Gastroesophageal sphincter (tissue), 4 donors: Measurements from ENCODE around the gene ORC3. TPM values are rescaled to one million over a fixed set of nuclear protein-coding genes. Genes with fewer than 3 reads are reported as not detected.

Experiments
- ATAC-seq: fragments of 150-250 bp; one replicate; pipeline ENCODE4 v1.9.1; 2016; ENCODE audit warnings: mild to moderate bottlenecking, moderate library complexity
- H3K27ac ChIP-seq, 4 donors: fragments of 200-600 bp; sonication (generic) in 3 of 4; 1 replicate in 3 of 4; 2 replicates in 1 of 4; pipeline ENCODE4 v1.5.1; 2016 to 2019
- H3K27me3 ChIP-seq: fragments of 200-600 bp; sonication (generic); one replicate; pipeline ENCODE4 v1.5.1; 2019
- H3K36me3 ChIP-seq, 2 donors: fragments of 200-600 bp; sonication (generic); one replicate each; pipeline ENCODE4 v1.5.1; 2019; ENCODE audit warnings: control low read depth in 1 of 2
- H3K4me1 ChIP-seq, 3 donors: fragments of 200-600 bp; sonication (generic); 1 replicate in 2 of 3; 2 replicates in 1 of 3; pipeline ENCODE4 v1.5.1; 2016 to 2019; ENCODE audit warnings: control low read depth in 2 of 3
- H3K4me3 ChIP-seq, 2 donors: fragments of 200-600 bp; sonication (generic); one replicate each; pipeline ENCODE4 v1.5.1; 2019; ENCODE audit warnings: mild to moderate bottlenecking in 1 of 2, moderate library complexity in 1 of 2
- H3K9me3 ChIP-seq, 3 donors: fragments of 200-600 bp; sonication (generic); one replicate each; pipeline ENCODE4 v1.5.1; 2017 to 2019; ENCODE audit warnings: control low read depth in 2 of 3
- EP300 ChIP-seq: sonication (generic); formaldehyde crosslinking; IDR thresholded peaks from one replicate; pipeline ENCODE4 v1.6.1; 2017; ENCODE audit warnings: antibody characterized with exemption, mild to moderate bottlenecking
- POLR2A ChIP-seq, 2 donors: fragments of 450-650 bp; IDR thresholded peaks; one replicate each; pipeline ENCODE4 v1.6.1; 2017; ENCODE audit warnings: antibody characterized with exemption in 2 of 2, mild to moderate bottlenecking in 2 of 2, moderate library complexity in 1 of 2
- POLR2AphosphoS5 ChIP-seq: sonication (generic); formaldehyde crosslinking; IDR thresholded peaks from one replicate; pipeline ENCODE4 v1.6.1; 2017; ENCODE audit warnings: antibody characterized with exemption
- WGBS, 2 donors: methylation state at CpG; one replicate each; pipeline ENCODE4 v1.1.5; 2018; ENCODE audit warnings: low coverage in 1 of 2; 5-methylcytosine and 5-hydroxymethylcytosine counted together
- total RNA-seq, 4 donors: library from RNA; depleted of rRNA; stranded (reverse); fragments of >200 nt; gene quantifications; one replicate each; pipeline ENCODE4 v1.1.0, GENCODE V29; 2016
- TF ChIP-seq, protein P1 (sequence below), 4 experiments: fragments of 200-600 bp in 2 of 4; fragments of 450-650 bp in 2 of 4; sonication (generic) in 1 of 4; IDR thresholded peaks; one replicate each; pipeline ENCODE4 v1.5.1; 2017 to 2019; ENCODE audit warnings: antibody characterized with exemption in 4 of 4, mild to moderate bottlenecking in 2 of 4, moderate library complexity in 2 of 4

ORC3 gene
- total RNA-seq, 4 donors from 2014 or later = 11.3 to 24.3 (median 14.1) TPM

DNA sequence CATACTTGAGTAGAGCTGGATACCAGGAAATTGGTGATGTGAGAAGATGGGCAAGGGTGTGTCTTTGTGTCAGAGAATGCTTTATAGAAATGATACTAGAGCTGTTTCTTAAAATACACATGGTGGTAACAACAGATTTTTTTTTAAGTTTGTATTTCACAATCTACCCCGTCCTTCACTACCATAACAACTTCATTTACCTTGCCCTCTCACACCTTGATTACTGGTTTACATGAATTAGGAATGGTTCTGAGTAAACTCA lies 45.5 kb upstream of the ORC3 start:
- WGBS, 2 donors = 86 to 92% methylated on average over 1 of the region's 1 CpG
- TF ChIP-seq, protein P1, sequence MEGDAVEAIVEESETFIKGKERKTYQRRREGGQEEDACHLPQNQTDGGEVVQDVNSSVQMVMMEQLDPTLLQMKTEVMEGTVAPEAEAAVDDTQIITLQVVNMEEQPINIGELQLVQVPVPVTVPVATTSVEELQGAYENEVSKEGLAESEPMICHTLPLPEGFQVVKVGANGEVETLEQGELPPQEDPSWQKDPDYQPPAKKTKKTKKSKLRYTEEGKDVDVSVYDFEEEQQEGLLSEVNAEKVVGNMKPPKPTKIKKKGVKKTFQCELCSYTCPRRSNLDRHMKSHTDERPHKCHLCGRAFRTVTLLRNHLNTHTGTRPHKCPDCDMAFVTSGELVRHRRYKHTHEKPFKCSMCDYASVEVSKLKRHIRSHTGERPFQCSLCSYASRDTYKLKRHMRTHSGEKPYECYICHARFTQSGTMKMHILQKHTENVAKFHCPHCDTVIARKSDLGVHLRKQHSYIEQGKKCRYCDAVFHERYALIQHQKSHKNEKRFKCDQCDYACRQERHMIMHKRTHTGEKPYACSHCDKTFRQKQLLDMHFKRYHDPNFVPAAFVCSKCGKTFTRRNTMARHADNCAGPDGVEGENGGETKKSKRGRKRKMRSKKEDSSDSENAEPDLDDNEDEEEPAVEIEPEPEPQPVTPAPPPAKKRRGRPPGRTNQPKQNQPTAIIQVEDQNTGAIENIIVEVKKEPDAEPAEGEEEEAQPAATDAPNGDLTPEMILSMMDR (IDR thresholded peaks at IDR 0.05) = no peak
- no peak for TF ChIP-seq EP300
- no peak for TF ChIP-seq POLR2A (IDR thresholded peaks at IDR 0.05)
- no peak for TF ChIP-seq POLR2AphosphoS5
- H3K36me3 ChIP-seq = peaks cover 3 to 78% of the 10 kb centered on the region in 2 donors

DNA sequence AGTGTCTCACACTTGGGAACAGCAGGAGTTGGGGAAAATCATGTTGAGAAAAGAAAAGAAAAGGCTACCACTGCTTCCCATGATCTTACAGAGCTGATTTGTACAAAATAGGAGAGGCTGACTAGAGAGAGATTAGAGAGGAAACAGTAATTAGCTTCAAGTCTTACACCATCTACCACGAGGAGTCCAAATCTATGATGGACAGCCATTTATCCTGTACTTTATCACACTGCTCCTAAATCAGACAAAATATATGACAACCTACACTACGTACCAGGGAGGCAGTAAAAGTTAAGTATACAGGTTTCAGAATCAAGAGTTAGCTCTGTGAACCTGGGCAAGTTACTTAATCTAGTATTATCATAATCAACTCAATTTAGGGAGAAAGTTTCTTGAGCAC lies 38.1 kb upstream of the ORC3 start:
- WGBS, 2 donors = 55 to 78% methylated on average over 2 of the region's 2 CpGs
- ATAC-seq = no peak
- H3K4me3 ChIP-seq = no peak overlapping the region
- no peak overlapping the region for H3K27ac ChIP-seq
- H3K36me3 ChIP-seq = peaks cover 5 to 63% of the 10 kb centered on the region in 2 donors
- TF ChIP-seq, protein P1 (IDR thresholded peaks at IDR 0.05) = no peak
- TF ChIP-seq POLR2A (IDR thresholded peaks at IDR 0.05) (no peak), POLR2AphosphoS5 (no peak), EP300 (no peak)
- no peaks in the 10 kb centered on the region for H3K4me1 ChIP-seq
- H3K27me3 ChIP-seq = no peaks in the 10 kb centered on the region
- H3K9me3 ChIP-seq = no peaks in the 10 kb centered on the region

More for the DNA sequence above, 45.5 kb upstream of the ORC3 start:
- Histone ChIP-seq H3K9me3 (no peaks in the 10 kb centered on the region), H3K27ac (no peak overlapping the region), H3K27me3 (no peaks in the 10 kb centered on the region), H3K4me3 (no peak overlapping the region), H3K4me1 (peaks cover 0 to 5% (median 0%) of the 10 kb centered on the region in 3 donors)
- ATAC-seq = no peak

DNA sequence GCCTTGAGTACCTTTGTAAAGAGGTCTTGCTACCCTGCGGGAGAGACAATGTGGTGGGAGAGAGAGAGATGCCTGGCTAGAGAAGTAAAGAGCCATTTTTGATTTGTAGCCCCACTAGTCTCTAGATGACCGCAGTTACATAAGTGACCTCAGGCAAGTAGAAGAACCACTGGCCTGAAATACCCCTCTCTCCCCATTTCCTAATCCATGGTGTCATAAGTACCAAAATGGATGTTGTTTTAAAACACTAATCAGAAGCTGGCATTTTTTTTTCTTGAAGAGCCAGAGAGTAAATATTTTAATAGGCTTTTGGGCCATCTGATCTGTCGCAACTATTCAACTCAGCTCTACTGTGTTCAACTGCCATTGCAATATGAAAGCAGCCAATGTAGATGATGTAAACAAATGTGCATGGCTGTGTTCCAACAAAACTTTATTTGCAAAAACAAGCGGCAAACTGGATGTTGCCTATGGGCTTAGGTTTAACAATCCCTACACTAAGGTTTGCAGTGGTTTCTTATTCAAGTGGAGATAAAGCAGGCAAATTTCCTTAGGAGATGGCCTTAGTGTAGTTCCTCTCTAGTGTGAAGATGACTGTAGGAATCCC lies 36.7 kb upstream of the ORC3 start:
- H3K27ac ChIP-seq = no peak overlapping the region
- no peaks in the 10 kb centered on the region for H3K27me3 ChIP-seq
- no peak for TF ChIP-seq POLR2A (IDR thresholded peaks at IDR 0.05)
- TF ChIP-seq POLR2AphosphoS5 = no peak
- TF ChIP-seq, protein P1 (IDR thresholded peaks at IDR 0.05) = no peak
- TF ChIP-seq EP300 = no peak
- peaks cover 5 to 66% of the 10 kb centered on the region in 2 donors for H3K36me3 ChIP-seq
- no peak for ATAC-seq
- no peaks in the 10 kb centered on the region for H3K9me3 ChIP-seq
- H3K4me3 ChIP-seq = no peak overlapping the region
- H3K4me1 ChIP-seq = no peaks in the 10 kb centered on the region
- 91 to 93% methylated on average over 3 to 4 of the region's 4 CpGs for WGBS, 2 donors

DNA sequence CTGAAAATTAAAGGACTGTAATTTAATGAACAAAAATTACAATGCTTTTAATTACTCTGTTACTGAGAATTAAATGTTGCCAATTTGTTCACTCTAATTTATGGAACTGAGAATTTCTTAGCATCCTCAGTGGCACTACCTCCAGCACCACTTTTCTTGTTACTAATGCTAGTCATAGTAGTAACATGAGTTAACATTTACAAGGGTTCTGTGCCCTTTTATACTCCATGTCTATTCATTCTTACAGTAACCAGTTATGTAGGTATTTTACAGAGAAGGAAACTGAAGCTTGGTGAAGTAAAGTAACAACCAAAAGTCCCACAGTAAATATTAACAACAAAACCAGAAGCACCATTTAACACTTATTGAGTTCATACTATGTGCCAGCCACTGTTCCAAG lies 34.4 kb upstream of the ORC3 start:
- H3K4me1 ChIP-seq = no peaks in the 10 kb centered on the region
- no peak for ATAC-seq
- H3K27me3 ChIP-seq = no peaks in the 10 kb centered on the region
- H3K27ac ChIP-seq = no peak overlapping the region
- peaks cover 2 to 73% of the 10 kb centered on the region in 2 donors for H3K36me3 ChIP-seq
- H3K9me3 ChIP-seq = no peaks in the 10 kb centered on the region
- no peak overlapping the region for H3K4me3 ChIP-seq
- TF ChIP-seq POLR2AphosphoS5 (no peak), EP300 (no peak), POLR2A (IDR thresholded peaks at IDR 0.05) (no peak)
- TF ChIP-seq, protein P1 (IDR thresholded peaks at IDR 0.05) = no peak

DNA sequence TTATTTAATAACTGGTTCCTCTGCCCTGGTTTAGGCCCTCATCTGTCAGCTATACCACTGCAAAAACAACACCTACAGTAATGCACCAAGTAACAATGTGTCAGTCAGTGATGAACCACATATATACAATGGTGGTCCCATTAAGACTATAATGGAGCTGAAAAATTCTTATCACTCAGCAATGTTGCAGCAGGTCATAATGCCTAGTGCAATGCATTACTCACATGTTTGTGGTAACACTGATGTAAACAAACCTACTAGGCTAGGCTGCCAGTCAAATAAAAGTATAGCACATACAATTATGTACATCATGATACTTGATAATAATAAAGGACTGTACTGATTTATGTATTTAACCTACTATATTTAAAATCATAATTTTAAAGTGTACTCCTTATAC lies 31.5 kb upstream of the ORC3 start:
- H3K4me3 ChIP-seq = no peak overlapping the region
- no peaks in the 10 kb centered on the region for H3K27me3 ChIP-seq
- ATAC-seq = no peak
- H3K9me3 ChIP-seq = no peaks in the 10 kb centered on the region
- TF ChIP-seq POLR2A (IDR thresholded peaks at IDR 0.05) (no peak), EP300 (no peak), POLR2AphosphoS5 (no peak)
- TF ChIP-seq, protein P1 (IDR thresholded peaks at IDR 0.05) = no peak
- H3K4me1 ChIP-seq = no peaks in the 10 kb centered on the region
- no peak overlapping the region for H3K27ac ChIP-seq
- peaks cover 0 to 83% of the 10 kb centered on the region in 2 donors for H3K36me3 ChIP-seq
